Thyroid gland (tissue), 4 donors: ENCODE data around the gene PHEX. TPM values are rescaled to one million over a fixed set of nuclear protein-coding genes. Genes with fewer than 3 reads are reported as not detected.

Experiments
- DNase-seq, 2 donors: peaks; one replicate each; pipeline ENCODE4 v3.0.0-alpha.2; 2019
- H3K27ac ChIP-seq, 3 donors: fragments of 200-600 bp; sonication (generic); 1 replicate in 2 of 3; 2 replicates in 1 of 3; pipeline ENCODE4 v1.5.1; 2016 to 2019; ENCODE audit warnings: mild to moderate bottlenecking in 1 of 3, moderate library complexity in 1 of 3
- H3K27me3 ChIP-seq: fragments of 200-600 bp; sonication (generic); one replicate; pipeline ENCODE4 v1.5.1; 2019
- H3K36me3 ChIP-seq, 2 donors: fragments of 200-600 bp; sonication (generic); one replicate each; pipeline ENCODE4 v1.5.1; 2016 to 2019
- H3K4me1 ChIP-seq, 2 donors: fragments of 200-600 bp; sonication (generic); one replicate each; pipeline ENCODE4 v1.5.1; 2017 to 2019
- H3K4me3 ChIP-seq, 3 donors: fragments of 200-600 bp; sonication (generic); replicated peaks in 1 of 3; 1 replicate in 2 of 3; 2 replicates in 1 of 3; pipeline ENCODE4 v1.5.1; 2016; ENCODE audit warnings: mild to moderate bottlenecking in 1 of 3
- H3K9me3 ChIP-seq: fragments of 200-600 bp; sonication (generic); one replicate; pipeline ENCODE4 v1.5.1; 2017
- CTCF ChIP-seq, 6 experiments: fragments of 200-600 bp in 3 of 6; fragments of 450-650 bp in 3 of 6; sonication (generic) in 3 of 6; IDR thresholded peaks; one replicate each; pipeline ENCODE4 v1.5.1; 2016 to 2019; ENCODE audit warnings: antibody characterized with exemption in 6 of 6, mild to moderate bottlenecking in 2 of 6, inconsistent platforms in 1 of 6, moderate library complexity in 1 of 6
- POLR2A ChIP-seq, 2 donors: fragments of 450-650 bp; IDR thresholded peaks; one replicate each; pipeline ENCODE4 v1.6.1; 2017; ENCODE audit warnings: antibody characterized with exemption in 2 of 2, mild to moderate bottlenecking in 2 of 2, moderate library complexity in 1 of 2
- WGBS, 2 donors: methylation state at CpG; one replicate each; pipeline ENCODE4 v1.1.5; 2017; 5-methylcytosine and 5-hydroxymethylcytosine counted together
- intact Hi-C: fragments of 100-400 bp; cut with DNase I; formaldehyde crosslinking; loops from one replicate; pipeline ENCODE4 v1.15.1; 2023
- total RNA-seq, 4 donors: library from RNA; depleted of rRNA; stranded (reverse); fragments of >200 nt; gene quantifications; one replicate each; pipeline ENCODE4 v1.2.3, GENCODE V29; 2016

The PHEX gene
- total RNA-seq, 4 donors from 2014 or later, result 1.5 to 12.4 (median 5.2) TPM

GRCh38 chrX:22163326-22163725, 131.2 kb downstream of the PHEX start:
- no peak for DNase-seq
- intact Hi-C loops, result no loop called here
- H3K4me1 ChIP-seq, result no peaks in the 10 kb centered on the region

GRCh38 chrX:22164770-22165388, 132.8 kb downstream of the PHEX start:
- no peak overlapping the region for H3K4me3 ChIP-seq
- no peaks in the 10 kb centered on the region for H3K4me1 ChIP-seq
- intact Hi-C loops, result no loop called here
- DNase-seq, result no peak
- H3K9me3 ChIP-seq, result no peaks in the 10 kb centered on the region
- TF ChIP-seq CTCF (IDR thresholded peaks at IDR 0.05) (no peak), POLR2A (IDR thresholded peaks at IDR 0.05) (no peak)
- no peaks in the 10 kb centered on the region for H3K27me3 ChIP-seq
- H3K27ac ChIP-seq, result no peak overlapping the region
- WGBS, 2 donors, result 81 to 90% methylated on average over 3 of the region's 3 CpGs
- H3K36me3 ChIP-seq, result no peaks in the 10 kb centered on the region

More at GRCh38 chrX:22163326-22163725, 131.2 kb downstream of the PHEX start:
- Histone ChIP-seq H3K9me3 (no peaks in the 10 kb centered on the region), H3K36me3 (no peaks in the 10 kb centered on the region), H3K27ac (no peak overlapping the region), H3K27me3 (no peaks in the 10 kb centered on the region), H3K4me3 (no peak overlapping the region)
- 94 to 96% methylated on average over 3 of the region's 3 CpGs for WGBS, 2 donors
- TF ChIP-seq CTCF (IDR thresholded peaks at IDR 0.05) (no peak), POLR2A (IDR thresholded peaks at IDR 0.05) (no peak)

- Histone ChIP-seq H3K9me3 (no peaks in the 10 kb centered on the region), H3K36me3 (no peaks in the 10 kb centered on the region), H3K27ac (no peak overlapping the region), H3K4me1 (no peaks in the 10 kb centered on the region), H3K4me3 (no peak overlapping the region), H3K27me3 (no peaks in the 10 kb centered on the region)
- DNase-seq, result no peak
- intact Hi-C loops, result no loop called here
- TF ChIP-seq POLR2A (IDR thresholded peaks at IDR 0.05), result no peak
- 95 to 97% methylated on average over 4 of the region's 4 CpGs for WGBS, 2 donors
Observed at GRCh38 chrX:22165732-22166457, 133.8 kb downstream of the PHEX start.

GRCh38 chrX:22171287-22172060, 139.3 kb downstream of the PHEX start:
- H3K27ac ChIP-seq, result no peak overlapping the region
- no peak overlapping the region for H3K4me3 ChIP-seq
- WGBS, 2 donors, result 86 to 90% methylated on average over 7 of the region's 7 CpGs
- H3K9me3 ChIP-seq, result no peaks in the 10 kb centered on the region
- H3K36me3 ChIP-seq, result no peaks in the 10 kb centered on the region
- intact Hi-C loops, result no loop called here
- TF ChIP-seq POLR2A (IDR thresholded peaks at IDR 0.05) (no peak), CTCF (IDR thresholded peaks at IDR 0.05) (no peak)
- H3K4me1 ChIP-seq, result no peaks in the 10 kb centered on the region
- H3K27me3 ChIP-seq, result no peaks in the 10 kb centered on the region
- no peak for DNase-seq

GRCh38 chrX:22173966-22174365, 141.8 kb downstream of the PHEX start:
- Histone ChIP-seq H3K36me3 (no peaks in the 10 kb centered on the region), H3K27me3 (no peaks in the 10 kb centered on the region), H3K9me3 (no peaks in the 10 kb centered on the region), H3K4me3 (no peak overlapping the region), H3K27ac (no peak overlapping the region), H3K4me1 (no peaks in the 10 kb centered on the region)
- TF ChIP-seq POLR2A (IDR thresholded peaks at IDR 0.05) (no peak), CTCF (IDR thresholded peaks at IDR 0.05) (no peak)
- WGBS, 2 donors, result 86 to 91% methylated on average over 5 of the region's 5 CpGs
- intact Hi-C loops, result no loop called here
- no peak for DNase-seq
